Stimulated activated CD8-positive, alpha-beta memory T cell treated with anti-CD3 and anti-CD28 coated beads, Interleukin-12 subunit alpha, Interleukin-12 subunit beta, amount 100 ng/mL, for 4 hours (primary cell): Measurements from ENCODE around the gene ZAR1.

Experiments used
- DNase-seq: peaks from one replicate; pipeline ENCODE4 v3.0.0-alpha.2; 2020; ENCODE audit warnings: low read depth

Gene ZAR1

GRCh38 chr4:48490680-48491513, 845 bp downstream of the ZAR1 start:
- no peak for DNase-seq

DNA sequence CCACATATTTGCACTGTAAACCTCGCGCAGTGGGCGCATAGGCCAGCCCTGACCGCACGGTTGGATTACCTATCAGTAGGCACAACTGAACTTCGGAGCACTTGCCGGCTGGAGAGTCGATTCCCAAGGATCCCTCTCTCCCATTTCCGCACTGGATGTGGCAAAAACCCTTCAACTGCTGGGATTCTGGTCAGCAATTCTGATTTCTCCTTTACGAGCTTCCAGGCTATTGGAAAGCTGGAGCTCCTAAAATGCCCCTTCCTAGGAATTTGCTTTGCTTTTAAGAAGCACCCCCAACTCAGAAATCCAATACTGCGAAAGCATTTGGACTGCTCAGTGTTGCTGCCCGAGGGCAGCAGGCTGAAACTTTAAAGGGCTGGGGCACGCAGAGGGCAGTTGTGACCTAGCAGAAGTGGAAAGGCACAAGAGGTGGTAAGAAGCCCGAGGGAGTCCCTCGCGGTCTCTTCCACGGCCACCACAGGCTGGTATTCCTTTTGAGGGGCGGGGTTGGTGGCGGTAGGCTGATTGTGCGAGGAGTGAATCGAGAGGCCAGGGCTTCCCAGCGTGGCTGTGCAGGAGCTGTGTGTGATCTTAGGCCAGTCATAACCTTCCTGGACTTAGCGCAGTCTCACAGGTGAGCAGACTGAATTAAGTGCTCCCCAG, 1.6 kb downstream of the ZAR1 start:
- no peak for DNase-seq

DNA sequence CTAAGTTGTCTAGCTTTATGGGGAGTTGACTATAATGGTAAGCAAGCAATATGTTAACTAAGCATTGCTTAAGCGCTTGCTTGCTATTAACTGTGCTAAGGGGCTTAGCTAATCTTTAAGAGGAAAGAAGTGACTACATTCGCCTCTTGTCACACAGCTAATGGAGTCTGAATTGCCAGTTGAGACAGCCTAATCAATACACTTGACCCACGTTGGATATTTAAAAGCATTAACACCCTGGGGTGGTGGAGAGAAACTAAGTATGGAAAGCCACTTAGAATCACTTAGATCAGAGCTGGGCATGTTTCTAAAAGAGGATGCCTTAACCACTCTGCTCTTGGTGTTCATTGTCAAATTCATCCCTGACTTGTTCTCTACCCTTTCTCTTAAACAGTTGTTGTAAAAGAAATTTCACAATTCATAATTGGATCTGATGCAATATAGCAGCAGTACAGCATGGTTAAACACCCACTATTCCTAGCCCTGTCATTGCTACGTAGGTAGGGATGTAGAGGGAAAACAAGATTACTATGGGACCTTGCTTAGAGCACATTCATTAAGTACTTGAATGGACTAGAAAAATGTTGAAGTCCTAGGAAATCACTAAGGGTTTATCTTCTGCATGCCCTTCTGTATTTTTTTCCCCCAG, 3.5 kb downstream of the ZAR1 start:
- DNase-seq: no peak

GRCh38 chr4:48495941-48496340, 5.9 kb downstream of the ZAR1 start:
- no peak for DNase-seq

- DNase-seq: no peak
Measured at GRCh38 chr4:48498895-48499294, 8.8 kb downstream of the ZAR1 start.

- no peak for DNase-seq
Measured at GRCh38 chr4:48499551-48500066, 9.6 kb downstream of the ZAR1 start.

DNA sequence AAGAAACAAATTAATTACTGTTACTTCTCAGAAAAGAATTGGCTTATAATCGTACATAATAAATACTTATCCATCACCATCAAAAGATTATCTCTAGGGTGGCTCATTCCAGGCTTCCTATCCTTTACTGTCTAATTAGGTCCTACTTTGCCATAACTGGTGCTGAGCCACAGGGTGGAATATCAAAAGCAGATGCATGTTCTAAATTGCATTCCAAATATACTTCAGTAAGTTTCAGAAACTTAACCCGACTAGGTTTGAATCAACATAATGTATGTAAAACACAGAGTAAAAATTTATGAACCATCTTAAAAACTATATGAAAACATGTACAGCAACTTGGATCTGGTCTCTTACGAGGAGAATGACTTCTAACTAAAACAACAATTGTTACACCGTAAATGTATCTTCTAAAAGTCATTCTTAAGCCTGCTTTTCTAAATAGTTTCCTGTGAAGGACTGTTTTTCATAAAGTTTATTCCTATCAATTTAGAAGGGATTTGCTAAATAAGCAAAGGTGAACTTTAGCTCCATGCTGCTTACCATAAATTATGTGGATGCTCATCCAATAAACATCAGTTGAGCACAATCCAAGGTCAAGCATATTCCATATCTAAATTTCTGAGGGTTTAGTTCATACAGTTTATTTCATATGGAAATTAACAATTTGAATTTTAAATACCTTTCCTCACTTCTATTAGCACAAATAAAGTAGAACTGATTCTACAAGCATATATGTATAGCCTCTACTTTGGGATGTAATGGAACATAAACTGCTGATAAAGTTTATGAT, 13.4 kb downstream of the ZAR1 start:
- no peak for DNase-seq

GRCh38 chr4:48504026-48504330, 13.9 kb downstream of the ZAR1 start:
- DNase-seq: no peak

DNA sequence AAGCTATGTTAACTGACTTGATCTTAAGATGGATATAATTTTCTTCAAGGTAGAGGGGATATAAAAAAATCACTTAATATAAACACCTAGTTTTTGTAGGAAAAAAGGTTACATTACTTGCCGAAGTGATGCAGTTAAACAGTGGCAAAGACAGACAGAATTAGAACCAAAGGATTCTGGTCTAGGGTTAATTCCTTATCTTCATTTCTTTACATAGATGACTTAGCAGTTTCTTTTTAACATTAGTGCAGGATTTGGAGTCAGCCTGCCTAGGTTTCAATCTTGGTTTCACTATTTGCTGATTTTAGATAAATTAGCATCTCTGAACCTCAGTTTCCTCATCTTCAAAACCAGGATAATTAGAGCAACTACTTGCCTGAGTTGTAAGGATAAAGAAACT, 14.3 kb downstream of the ZAR1 start:
- no peak for DNase-seq

DNA sequence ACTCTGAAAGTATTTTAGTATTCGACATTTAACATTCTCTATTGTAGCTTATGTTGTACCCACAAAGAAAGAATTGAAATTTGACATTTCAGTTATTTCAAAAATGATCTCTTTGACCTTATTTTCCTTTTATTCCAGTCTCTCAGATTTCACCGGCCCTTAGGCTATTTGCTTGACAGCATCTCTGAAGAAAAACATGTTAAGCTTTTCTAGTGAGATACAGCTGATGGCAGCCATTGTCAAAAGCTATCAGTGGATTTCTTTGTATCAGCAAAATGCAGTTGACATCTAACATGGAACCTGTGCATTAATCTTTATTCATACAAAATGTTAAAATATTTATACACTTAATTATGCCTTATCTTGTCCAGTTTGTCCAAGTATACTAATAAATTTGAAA, 16.7 kb downstream of the ZAR1 start:
- no peak for DNase-seq

DNA sequence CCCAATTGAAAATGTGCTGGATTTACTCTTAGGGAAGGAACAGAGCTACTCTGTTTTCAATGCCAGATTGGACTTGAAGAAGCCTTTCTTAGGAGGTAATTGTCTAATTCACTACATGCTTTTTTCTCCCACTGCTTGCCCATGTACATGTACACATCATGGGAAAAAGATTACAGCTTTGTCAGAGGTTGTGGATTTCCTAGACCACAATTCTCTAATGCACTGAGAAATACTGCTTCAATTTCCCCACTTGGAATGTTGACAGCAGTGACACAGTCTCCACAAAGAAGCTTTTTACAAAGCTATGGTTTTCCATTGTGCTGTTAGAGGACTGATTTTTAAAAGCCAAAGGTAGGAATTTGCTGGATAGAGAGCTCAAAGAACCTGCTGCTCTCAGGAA, 19.5 kb downstream of the ZAR1 start:
- no peak for DNase-seq

GRCh38 chr4:48518143-48518542, 28.1 kb downstream of the ZAR1 start:
- no peak for DNase-seq

DNA sequence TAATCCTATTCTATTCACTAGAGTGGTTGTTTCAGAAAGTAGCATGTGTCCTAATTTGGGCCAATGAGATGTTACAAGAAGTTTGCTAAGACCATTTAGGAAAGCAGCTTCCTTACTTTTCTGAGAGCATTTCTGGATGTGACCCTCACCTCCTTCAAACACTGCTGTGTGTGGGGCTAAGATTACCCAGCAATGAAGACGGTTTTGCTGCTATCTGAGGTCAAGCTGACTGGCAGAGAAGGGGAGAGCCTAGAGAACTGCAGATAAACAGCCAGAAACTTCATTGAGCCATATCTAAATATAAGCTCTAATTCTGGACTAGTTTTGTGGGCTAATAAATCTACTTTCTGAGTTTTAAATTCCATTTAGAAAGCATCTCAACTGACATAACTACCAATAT, 36.4 kb downstream of the ZAR1 start:
- DNase-seq: no peak

GRCh38 chr4:48538358-48538757, 48.3 kb downstream of the ZAR1 start:
- no peak for DNase-seq

- no peak for DNase-seq
Measured at GRCh38 chr4:48539597-48539996, 49.5 kb downstream of the ZAR1 start.

DNA sequence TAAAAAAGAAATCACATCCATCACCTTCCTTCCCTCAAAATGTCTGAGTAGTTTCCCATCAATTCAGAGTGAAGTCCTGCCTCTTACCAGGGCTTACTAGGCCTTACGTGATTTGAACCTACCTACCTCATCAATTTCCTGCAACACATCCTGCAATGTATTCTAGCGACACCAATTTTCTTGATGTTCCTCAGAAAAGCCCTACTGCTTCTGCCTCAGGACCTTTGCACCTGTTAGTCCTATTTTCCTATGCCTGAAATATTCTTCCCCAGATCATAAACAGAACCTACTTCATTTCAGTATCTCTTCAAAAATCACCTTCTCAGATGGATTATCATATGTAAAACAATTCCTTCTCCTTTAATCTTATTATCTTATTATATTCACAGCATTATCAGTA, 52.8 kb downstream of the ZAR1 start:
- DNase-seq: no peak

DNA sequence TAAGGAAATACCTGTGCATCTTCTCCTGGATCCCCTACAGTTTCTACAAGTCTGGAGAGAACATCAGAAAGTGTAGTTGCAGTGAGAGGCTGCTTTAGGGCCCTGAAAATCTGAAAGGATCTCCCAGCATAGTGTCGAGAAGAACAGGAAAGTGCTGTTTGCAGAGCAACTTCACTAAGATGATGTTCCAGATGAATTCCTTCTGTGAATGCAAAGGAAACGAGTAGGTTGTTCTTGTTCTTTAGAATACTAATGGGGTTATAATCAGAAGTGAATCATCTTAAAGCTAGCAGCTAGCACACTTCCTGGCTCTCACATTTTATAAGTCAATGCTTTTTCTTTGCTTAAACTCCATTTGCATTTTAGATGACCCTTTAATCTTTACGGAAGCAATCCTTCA, 53.7 kb downstream of the ZAR1 start:
- no peak for DNase-seq
